Skin epidermis (tissue), 12 donors: ENCODE results near the gene APOF.
"Not testable (repeated sequence)": the region's sequence is repeated elsewhere in the genome, so short reads cannot be mapped to it uniquely, and the experiment has no call there.

ENCODE experiments used
- H3K27ac ChIP-seq, 21 experiments: fragments of 200-600 bp; sonication (generic) in 11 of 21; one replicate each; pipeline ENCODE4 v1.5.0; 2020; ENCODE audit warnings: mild to moderate bottlenecking in 3 of 21, inconsistent platforms in 2 of 21, moderate library complexity in 2 of 21
- H3K4me3 ChIP-seq, 7 experiments: fragments of 200-600 bp; sonication (generic) in 2 of 7; one replicate each; pipeline ENCODE4 v1.5.0; 2020; ENCODE audit warnings: inconsistent platforms in 2 of 7, mild to moderate bottlenecking in 2 of 7, moderate library complexity in 1 of 7

Gene APOF

GRCh38 chr12:56334490-56334793 lies 28.2 kb downstream of the APOF start:
- Histone ChIP-seq H3K4me3 (peak overlapping the region; percentile 38 to 58 (median 48)), H3K27ac (peak overlapping the region; percentile 68 to 97 (median 92))

GRCh38 chr12:56333679-56334489 lies 28.8 kb downstream of the APOF start, which contains the start of gene PAN2:
Gene PAN2, minus strand, starts transcription at chr12:56334000. Its CDS starts 906 bp downstream, at chr12:56333094.
- Histone ChIP-seq H3K4me3 (peak within 1 kb of the TSS; percentile 38 to 58 (median 48)), H3K27ac (peak within 1 kb of the TSS; percentile 68 to 97 (median 92))

- peak overlapping the region; percentile 38 to 58 (median 48) for H3K4me3 ChIP-seq
- H3K27ac ChIP-seq: peak overlapping the region; percentile 44 to 97 (median 92)
Observed at GRCh38 chr12:56333197-56333678, 29.4 kb downstream of the APOF start.

- Histone ChIP-seq H3K27ac (peak overlapping the region in 19 of 21 experiments; percentile 82 to 97 (median 92)), H3K4me3 (peak overlapping the region; percentile 38 to 58 (median 48))
Observed at GRCh38 chr12:56332512-56333196, 30.0 kb downstream of the APOF start.

- Histone ChIP-seq H3K4me3 (no peak overlapping the region), H3K27ac (no peak overlapping the region)
Observed at GRCh38 chr12:56330936-56331490, 31.6 kb downstream of the APOF start.

GRCh38 chr12:56326533-56326932 lies 36.1 kb downstream of the APOF start:
- Histone ChIP-seq H3K27ac (no peak overlapping the region), H3K4me3 (no peak overlapping the region)

- no peak overlapping the region for H3K4me3 ChIP-seq
- no peak overlapping the region for H3K27ac ChIP-seq
Observed at GRCh38 chr12:56326126-56326525, 36.5 kb downstream of the APOF start.

- no peak overlapping the region for H3K27ac ChIP-seq
- H3K4me3 ChIP-seq: no peak overlapping the region
Observed at GRCh38 chr12:56324206-56324605, 38.5 kb downstream of the APOF start.

GRCh38 chr12:56321610-56322009 lies 41.0 kb downstream of the APOF start:
- H3K27ac ChIP-seq, H3K4me3 ChIP-seq: not testable (repeated sequence)

- Histone ChIP-seq H3K27ac (no peak overlapping the region), H3K4me3 (no peak overlapping the region)
Observed at GRCh38 chr12:56321027-56321426, 41.6 kb downstream of the APOF start.

- H3K4me3 ChIP-seq: no peak overlapping the region
- no peak overlapping the region for H3K27ac ChIP-seq
Observed at GRCh38 chr12:56317675-56318074, 45.0 kb downstream of the APOF start.

GRCh38 chr12:56315622-56316473 lies 46.8 kb downstream of the APOF start, which contains the start of gene CNPY2:
Gene CNPY2, minus strand, starts transcription at chr12:56315988. Its CDS starts 771 bp downstream, at chr12:56315217.
- Histone ChIP-seq H3K4me3 (peak within 1 kb of the TSS; percentile 67 to 93 (median 89)), H3K27ac (peak within 1 kb of the TSS; percentile 79 to 99 (median 95))

- peak overlapping the region; percentile 67 to 93 (median 89) for H3K4me3 ChIP-seq
Observed at GRCh38 chr12:56315249-56315621, 47.4 kb downstream of the APOF start.

GRCh38 chr12:56311003-56311402 lies 51.7 kb downstream of the APOF start:
- Histone ChIP-seq H3K27ac (no peak overlapping the region), H3K4me3 (no peak overlapping the region)

More at GRCh38 chr12:56315249-56315621, 47.4 kb downstream of the APOF start:
- H3K27ac ChIP-seq: peak overlapping the region; percentile 79 to 99 (median 95)
